Epithelial cell of esophagus (primary cell): ENCODE measurements around the gene PRKAR2B.

Source experiments
- DNase-seq: peaks from one replicate; pipeline ENCODE4 v3.0.0; 2010; ENCODE audit warnings: low read depth
- H3K4me3 ChIP-seq: 2 replicates; pipeline ENCODE4 v1.5.1; 2011; ENCODE audit warnings: mild to moderate bottlenecking, low read length, control low read depth
- CTCF ChIP-seq: IDR thresholded peaks from 2 replicates; pipeline ENCODE4 v1.5.1; 2011; ENCODE audit warnings: low read depth, mild to moderate bottlenecking, low read length, control low read depth, inconsistent platforms; ENCODE audit not compliant: insufficient read depth; ENCODE audit errors: missing control alignments

The PRKAR2B gene

GRCh38 chr7:107147464-107148393, 103.2 kb downstream of the PRKAR2B start:
- peak; percentile 51 for DNase-seq
- TF ChIP-seq CTCF = peak; percentile 77
- H3K4me3 ChIP-seq = no peak overlapping the region

- DNase-seq = no peak
- no peak for TF ChIP-seq CTCF
- no peak overlapping the region for H3K4me3 ChIP-seq
These were observed 104.2 kb downstream of the PRKAR2B start for GRCh38 chr7:107148721-107149120.

GRCh38 chr7:107149863-107150262, 105.4 kb downstream of the PRKAR2B start:
- H3K4me3 ChIP-seq = no peak overlapping the region
- no peak for TF ChIP-seq CTCF
- no peak for DNase-seq

- TF ChIP-seq CTCF = peak; percentile 62
- H3K4me3 ChIP-seq = no peak overlapping the region
- peak; percentile 75 for DNase-seq
These were observed 106.0 kb downstream of the PRKAR2B start for GRCh38 chr7:107150375-107151073.

- H3K4me3 ChIP-seq = no peak overlapping the region
- DNase-seq = no peak
- no peak for TF ChIP-seq CTCF
These were observed 107.0 kb downstream of the PRKAR2B start for GRCh38 chr7:107151538-107151937.

- TF ChIP-seq CTCF = peak; percentile 17
- peak; percentile 79 for DNase-seq
- no peak overlapping the region for H3K4me3 ChIP-seq
These were observed 107.5 kb downstream of the PRKAR2B start for GRCh38 chr7:107152011-107152410.
